ENCODE measurements around the gene CHKB. TPM values are rescaled to one million over a fixed set of nuclear protein-coding genes. Genes with fewer than 3 reads are reported as not detected.

CHKB gene
- total RNA-seq, 1 experiment from 2014 or later = 5.5 TPM

DNA sequence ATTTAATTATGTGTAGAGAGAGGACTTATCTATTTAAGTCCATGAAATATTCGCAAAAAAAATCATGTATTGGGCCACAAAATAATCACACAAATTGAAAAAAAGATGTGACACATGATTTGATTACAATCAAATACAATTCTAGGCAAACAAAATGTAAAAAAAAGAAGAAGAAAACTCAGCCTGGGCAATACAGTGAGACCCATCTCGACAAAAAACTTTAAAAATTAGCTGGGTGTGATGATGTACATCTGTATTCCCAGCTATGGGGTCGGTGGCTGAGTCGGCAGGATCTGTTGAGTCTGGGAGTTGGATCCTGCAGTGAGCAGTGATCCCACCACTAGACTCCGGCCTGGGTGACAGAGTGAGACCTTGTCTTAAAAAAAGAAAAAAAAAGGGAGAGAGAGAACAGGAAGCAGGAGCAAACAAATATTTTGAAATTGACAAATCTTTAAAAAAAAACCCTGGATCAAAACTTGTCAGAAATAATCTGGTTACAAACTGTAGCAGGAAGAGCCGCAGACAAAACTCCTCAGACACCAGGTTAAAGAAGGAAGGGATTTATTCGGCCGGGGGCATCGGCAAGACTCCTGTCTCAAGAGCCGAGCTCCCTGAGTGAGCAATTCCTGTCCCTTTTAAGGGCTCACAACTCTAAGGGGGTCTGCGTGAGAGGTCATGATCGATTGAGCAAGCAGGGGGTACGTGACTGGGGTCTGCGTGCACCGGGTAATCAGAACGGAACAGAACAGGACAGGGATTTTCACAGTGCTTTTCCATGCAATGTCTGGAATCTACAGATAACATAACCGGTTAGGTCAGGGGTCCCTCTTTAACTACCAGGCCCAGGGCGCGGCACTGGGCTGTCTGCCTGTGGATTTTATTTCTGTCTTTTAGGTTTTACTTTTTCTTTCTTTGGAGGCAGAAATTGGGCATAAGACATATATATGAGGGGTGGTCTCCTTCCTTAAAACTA lies 49.5 kb downstream of the CHKB start:
- Histone ChIP-seq H3K27me3 (no peaks in the 10 kb centered on the region), H3K9me3 (no peaks in the 10 kb centered on the region), H3K4me3 (peak overlapping the region; percentile 59; the same call in 1 of the 2 replicates), H3K36me3 (no peaks in the 10 kb centered on the region; the same call in none of the 2 replicates)
- no peak for DNase-seq

DNA sequence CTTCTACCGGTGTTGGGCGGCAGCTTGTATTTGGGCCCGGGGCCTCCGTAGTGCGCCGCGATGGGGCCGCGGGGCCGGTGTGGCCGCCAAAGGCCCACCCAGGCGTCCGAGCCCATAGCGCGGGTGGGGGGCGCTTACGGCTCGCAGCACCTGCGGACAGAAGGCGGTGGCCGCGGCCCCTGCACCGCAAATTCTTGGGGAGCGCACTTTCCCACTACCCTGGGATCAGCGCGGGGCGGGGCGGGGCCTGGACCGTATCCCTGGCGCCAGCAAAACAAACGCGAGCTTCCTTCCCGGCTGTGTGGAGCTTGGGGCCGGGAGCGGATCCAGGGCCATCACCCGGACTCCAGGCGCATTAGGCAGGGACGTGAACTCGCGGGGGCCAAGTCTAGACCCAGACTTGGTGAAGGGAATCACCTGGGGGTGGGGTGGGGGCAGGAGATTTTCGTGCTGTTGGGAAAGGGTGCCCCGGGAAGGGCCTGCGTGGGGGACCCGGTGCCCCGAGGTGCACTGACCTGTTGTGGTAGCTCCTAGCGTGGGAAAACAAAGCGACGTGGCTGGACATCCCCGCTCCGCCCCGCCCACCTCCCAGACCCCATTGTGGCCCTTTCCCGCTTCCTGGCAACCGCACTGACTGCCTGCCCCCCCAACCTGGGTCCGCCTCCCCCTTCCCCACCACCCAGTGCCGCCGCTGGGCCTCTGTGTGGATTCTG lies 50.5 kb downstream of the CHKB start:
- no peaks in the 10 kb centered on the region; the same call in none of the 2 replicates for H3K36me3 ChIP-seq
- H3K9me3 ChIP-seq = no peaks in the 10 kb centered on the region
- peak; percentile 78 for DNase-seq
- H3K27me3 ChIP-seq = no peaks in the 10 kb centered on the region
- peak overlapping the region; percentile 59 for H3K4me3 ChIP-seq

DNA sequence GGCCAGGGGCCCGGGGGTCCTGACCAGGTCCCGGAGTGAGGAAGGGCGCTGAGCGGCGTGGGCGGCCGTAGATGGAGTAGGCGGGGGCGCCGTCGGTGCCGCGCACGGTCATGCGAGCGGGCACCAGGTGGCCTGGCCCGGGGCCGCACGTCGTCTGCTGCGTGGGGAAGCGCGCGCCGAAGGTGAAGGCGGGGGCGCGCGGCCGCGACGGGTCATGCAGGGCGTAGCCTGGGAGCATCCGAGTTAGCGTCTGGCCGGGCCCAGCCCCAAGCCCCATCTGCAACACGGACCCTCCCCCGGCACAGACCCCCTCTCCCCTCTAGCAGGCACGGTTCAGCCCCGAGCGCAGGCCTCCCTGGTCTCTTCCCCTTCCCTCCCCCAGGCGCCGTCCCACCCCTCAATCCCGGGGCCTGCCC lies 51.1 kb downstream of the CHKB start:
- H3K9me3 ChIP-seq = no peaks in the 10 kb centered on the region
- H3K4me3 ChIP-seq = peak overlapping the region; percentile 59
- peak; percentile 68 for DNase-seq
- no peaks in the 10 kb centered on the region; the same call in none of the 2 replicates for H3K36me3 ChIP-seq
- H3K27me3 ChIP-seq = no peaks in the 10 kb centered on the region

DNA sequence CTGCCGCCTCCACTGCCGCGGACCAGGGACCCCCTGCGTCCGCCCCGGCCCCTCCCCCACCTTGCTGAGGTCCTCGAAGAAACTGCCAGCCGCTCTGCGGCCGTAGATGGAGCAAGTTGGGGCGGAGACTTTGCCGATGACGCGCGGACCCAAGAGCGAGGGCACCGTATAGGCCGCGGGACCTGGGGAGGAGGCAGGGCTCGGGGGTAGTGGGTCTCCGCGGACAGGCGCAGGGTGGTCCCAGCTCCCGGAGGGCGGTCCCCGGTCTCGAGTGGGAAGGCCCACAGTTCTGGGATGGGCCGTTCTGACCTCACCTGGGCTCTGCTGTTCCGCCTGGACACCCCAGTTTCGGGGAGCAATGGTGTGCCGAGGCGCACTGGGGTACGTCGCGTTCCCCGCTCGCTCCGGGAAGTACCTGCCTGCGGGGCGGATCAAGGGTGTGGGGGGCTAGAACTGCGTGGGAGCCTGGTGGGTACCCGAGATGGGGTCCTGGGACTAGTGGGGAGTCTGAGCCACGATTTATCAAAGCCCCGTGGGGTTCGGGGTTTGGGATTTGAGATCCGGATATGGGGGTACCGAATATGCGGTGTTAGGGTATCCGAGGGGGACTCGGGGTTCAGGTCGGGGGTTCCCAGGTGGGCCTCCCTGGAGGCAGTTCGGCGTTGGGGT lies 51.6 kb downstream of the CHKB start:
- Histone ChIP-seq H3K36me3 (no peaks in the 10 kb centered on the region; the same call in none of the 2 replicates), H3K27me3 (no peaks in the 10 kb centered on the region), H3K4me3 (peak overlapping the region; percentile 59), H3K9me3 (no peaks in the 10 kb centered on the region)
- peak; percentile 86 for DNase-seq

DNA sequence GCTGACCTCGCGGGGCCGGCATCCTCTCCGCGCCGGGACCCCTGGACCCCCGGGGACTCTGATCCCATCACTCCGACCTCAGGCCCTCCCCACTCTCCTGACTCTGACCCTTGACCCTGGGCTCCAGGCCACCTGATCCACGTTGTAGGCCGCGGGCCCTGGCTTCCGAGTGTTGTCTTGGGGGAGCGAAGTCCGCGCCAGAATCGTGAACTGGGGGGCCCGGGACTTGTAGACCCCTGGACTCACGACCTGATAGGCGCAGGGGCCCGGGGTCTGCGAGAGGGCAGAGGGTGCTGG lies 52.1 kb downstream of the CHKB start:
- H3K36me3 ChIP-seq = no peaks in the 10 kb centered on the region; the same call in none of the 2 replicates
- H3K27me3 ChIP-seq = no peaks in the 10 kb centered on the region
- DNase-seq = no peak
- no peaks in the 10 kb centered on the region for H3K9me3 ChIP-seq
- H3K4me3 ChIP-seq = peak overlapping the region; percentile 59

DNA sequence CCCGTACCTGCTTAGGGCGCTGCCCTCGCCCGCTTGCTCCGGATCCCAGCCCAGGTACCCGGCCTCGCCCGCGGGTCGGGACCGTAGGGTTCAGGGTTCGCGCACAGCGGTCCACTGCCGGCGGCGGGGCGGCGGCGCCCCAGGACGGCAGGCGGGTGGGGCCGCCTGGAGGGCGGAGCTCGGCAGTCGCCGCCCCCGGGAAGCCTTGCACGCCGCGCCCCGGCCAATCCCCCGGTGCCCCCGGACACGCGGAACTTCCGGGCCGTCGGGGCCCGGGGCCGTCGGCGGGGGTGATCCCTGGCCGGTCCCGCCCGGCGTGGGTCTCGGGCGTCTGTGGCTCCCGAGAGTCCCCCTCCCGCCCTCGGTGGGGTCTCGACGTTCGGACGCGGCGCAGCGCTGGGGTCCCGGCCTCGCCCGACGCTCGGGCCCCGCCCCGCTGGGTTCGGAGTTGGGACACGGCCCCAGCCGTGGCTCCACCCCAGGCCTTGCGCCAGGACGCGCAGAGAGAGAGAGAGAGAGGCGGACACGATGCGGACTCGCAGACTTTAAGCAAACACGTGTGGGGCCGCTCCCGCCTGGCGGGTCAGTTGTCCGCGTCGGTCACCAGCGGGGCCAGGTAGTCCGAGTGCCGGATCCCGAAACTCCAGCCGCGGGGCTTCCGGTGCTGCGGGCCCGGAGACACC lies 52.6 kb downstream of the CHKB start, which contains the start of gene TYMP:
Gene TYMP (minus strand): TSS at position 116 of the 683 bp plus-strand sequence. CDS start 303 bp downstream, outside the sequence.
- Histone ChIP-seq H3K27me3 (no peaks in the 10 kb centered on the region), H3K9me3 (no peaks in the 10 kb centered on the region), H3K36me3 (no peaks in the 10 kb centered on the region; the same call in none of the 2 replicates), H3K4me3 (peak within 1 kb of the TSS; percentile 59)
- DNase-seq = peak; percentile 91

DNA sequence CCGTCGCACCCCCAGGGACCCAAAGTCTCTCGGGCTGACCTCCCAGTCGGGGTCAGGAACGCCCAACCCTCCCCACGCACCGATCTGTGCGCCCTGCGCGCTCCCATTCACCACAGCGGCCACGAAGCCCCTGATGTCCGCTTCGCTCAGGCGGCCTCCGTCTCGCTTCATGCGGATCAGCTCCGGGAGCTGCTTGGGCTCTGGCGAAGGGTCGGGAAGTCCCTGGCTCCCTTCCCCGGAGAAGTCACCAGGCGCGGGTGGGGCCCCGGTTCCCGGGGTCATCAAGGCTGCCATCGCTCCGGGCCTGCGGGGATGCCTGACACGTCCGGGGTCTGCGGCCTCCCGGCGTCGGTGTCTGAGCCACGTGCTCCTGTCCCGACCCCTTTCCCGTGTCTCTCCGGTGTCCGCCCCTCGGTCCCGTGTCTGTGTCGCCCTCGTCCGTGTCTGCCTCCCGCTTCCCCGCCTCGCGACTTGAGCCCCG lies 53.2 kb downstream of the CHKB start:
- Histone ChIP-seq H3K9me3 (no peaks in the 10 kb centered on the region), H3K36me3 (peaks cover 6% of the 10 kb centered on the region), H3K4me3 (peak overlapping the region; percentile 59), H3K27me3 (no peaks in the 10 kb centered on the region)
- peak; percentile 40 for DNase-seq

Other genes with a start within 250 kb of the CHKB start
- 31.0 and 37.4 TPM in 2 replicates for gene PPP6R2, start 239.5 kb downstream of the CHKB start, total RNA-seq (2014; rRNA removed; shearing (Covaris generic); ENCODE audit: low replicate concordance)
- 38.7 and 66.1 TPM in 2 replicates for gene SBF1, start 107.8 kb downstream of the CHKB start, total RNA-seq (2014; rRNA removed; shearing (Covaris generic); ENCODE audit: low replicate concordance)
- gene ADM2, start 101.3 kb downstream of the CHKB start, total RNA-seq (2014; rRNA removed; shearing (Covaris generic); ENCODE audit: low replicate concordance) = 2.2 and 6.9 TPM in 2 replicates
- 0.35 TPM in 1 of 2 replicates, not detected in the other for gene MIOX, start 96.0 kb downstream of the CHKB start, total RNA-seq (2014; rRNA removed; shearing (Covaris generic); ENCODE audit: low replicate concordance)
- gene LMF2, start 75.1 kb downstream of the CHKB start, total RNA-seq (2014; rRNA removed; shearing (Covaris generic); ENCODE audit: low replicate concordance) = 23.0 and 30.3 TPM in 2 replicates
- gene NCAPH2, start 74.6 kb downstream of the CHKB start, total RNA-seq (2014; rRNA removed; shearing (Covaris generic); ENCODE audit: low replicate concordance) = 68.0 and 102 TPM in 2 replicates
- 1.2 and 3.2 TPM in 2 replicates for gene SCO2, start 57.3 kb downstream of the CHKB start, total RNA-seq (2014; rRNA removed; shearing (Covaris generic); ENCODE audit: low replicate concordance)
- 22.1 and 22.2 TPM in 2 replicates for gene TYMP, start 52.8 kb downstream of the CHKB start, total RNA-seq (2014; rRNA removed; shearing (Covaris generic); ENCODE audit: low replicate concordance)
- gene KLHDC7B, start 37.0 kb downstream of the CHKB start, total RNA-seq (2014; rRNA removed; shearing (Covaris generic); ENCODE audit: low replicate concordance) = not detected in 2 replicates
- gene SYCE3, start 19.9 kb downstream of the CHKB start, total RNA-seq (2014; rRNA removed; shearing (Covaris generic); ENCODE audit: low replicate concordance) = not detected in 2 replicates
- gene CPT1B, start 4.4 kb downstream of the CHKB start, total RNA-seq (2014; rRNA removed; shearing (Covaris generic); ENCODE audit: low replicate concordance) = 4.4 and 9.9 TPM in 2 replicates
- 2.2 TPM in 1 of 2 replicates, not detected in the other for gene MAPK8IP2, start 17.9 kb upstream of the CHKB start, total RNA-seq (2014; rRNA removed; shearing (Covaris generic); ENCODE audit: low replicate concordance)
- 9.8 and 16.0 TPM in 2 replicates for gene ARSA, start 45.3 kb upstream of the CHKB start, total RNA-seq (2014; rRNA removed; shearing (Covaris generic); ENCODE audit: low replicate concordance)
- 1.3 and 2.6 TPM in 2 replicates for gene SHANK3, start 90.0 kb upstream of the CHKB start, total RNA-seq (2014; rRNA removed; shearing (Covaris generic); ENCODE audit: low replicate concordance)
- not detected in 2 replicates for gene ACR, start 155.4 kb upstream of the CHKB start, total RNA-seq (2014; rRNA removed; shearing (Covaris generic); ENCODE audit: low replicate concordance)
- gene RABL2B, start 200.8 kb upstream of the CHKB start, total RNA-seq (2014; rRNA removed; shearing (Covaris generic); ENCODE audit: low replicate concordance) = 6.5 and 11.5 TPM in 2 replicates